ENCODE measurements around the gene MAP2K1.

Gene MAP2K1

GRCh38 chr15:66504563-66505429 lies 118.1 kb downstream of the MAP2K1 start, which contains the start of the genes RPL4 and ZWILCH:
RPL4 (minus strand) TSS chr15:66504855; CDS start chr15:66504790, 65 bp downstream.
ZWILCH (plus strand) TSS chr15:66505326; CDS start chr15:66505339, 13 bp downstream.
- peak; percentile 82 for DNase-seq (ENCODE audit: low spot score)

GRCh38 chr15:66505430-66505811 lies 118.7 kb downstream of the MAP2K1 start:
- peak; percentile 22 for DNase-seq (ENCODE audit: low spot score)

- no peak for DNase-seq (ENCODE audit: low spot score)
Measured at GRCh38 chr15:66505818-66506217, 119.1 kb downstream of the MAP2K1 start.

- DNase-seq (ENCODE audit: low spot score): no peak
Measured at GRCh38 chr15:66508293-66508883, 121.7 kb downstream of the MAP2K1 start.

GRCh38 chr15:66514586-66514985 lies 127.9 kb downstream of the MAP2K1 start:
- DNase-seq (ENCODE audit: low spot score): no peak

- DNase-seq (ENCODE audit: low spot score): no peak
Measured at GRCh38 chr15:66515901-66516322, 129.2 kb downstream of the MAP2K1 start.

- no peak for DNase-seq (ENCODE audit: low spot score)
Measured at GRCh38 chr15:66523926-66524325, 137.2 kb downstream of the MAP2K1 start.

GRCh38 chr15:66524838-66525237 lies 138.1 kb downstream of the MAP2K1 start:
- DNase-seq (ENCODE audit: low spot score): peak; percentile 14

GRCh38 chr15:66535056-66535455 lies 148.3 kb downstream of the MAP2K1 start:
- no peak for DNase-seq (ENCODE audit: low spot score)
